Activated naive CD8-positive, alpha-beta T cell treated with anti-CD3 and anti-CD28 coated beads, Interleukin-2, amount 50 U/mL, for 24 hours (primary cell): ENCODE results near the gene KCNE4.

Source experiments
- ATAC-seq: fragments of 150-1000 bp; cut with Tn5 transposase; one replicate; pipeline ENCODE4 v1.10.0; 2021
- DNase-seq: peaks from one replicate; pipeline ENCODE4 v3.0.0; 2021
- H3K27ac Mint-ChIP-seq: one replicate; pipeline ENCODE4 v1.8.0; 2021; ENCODE audit warnings: mild to moderate bottlenecking, mixed read lengths
- H3K27me3 Mint-ChIP-seq: one replicate; pipeline ENCODE4 v1.8.0; 2021; ENCODE audit warnings: mixed read lengths
- H3K36me3 Mint-ChIP-seq: one replicate; pipeline ENCODE4 v1.8.0; 2021; ENCODE audit warnings: low read depth, mixed read lengths
- H3K4me1 Mint-ChIP-seq: one replicate; pipeline ENCODE4 v1.8.0; 2021; ENCODE audit warnings: mixed read lengths
- H3K4me3 Mint-ChIP-seq: one replicate; pipeline ENCODE4 v1.8.0; 2021; ENCODE audit warnings: mild to moderate bottlenecking, moderate library complexity, mixed read lengths
- H3K9me3 Mint-ChIP-seq: one replicate; pipeline ENCODE4 v1.8.0; 2021; ENCODE audit warnings: mixed read lengths

KCNE4 gene

DNA sequence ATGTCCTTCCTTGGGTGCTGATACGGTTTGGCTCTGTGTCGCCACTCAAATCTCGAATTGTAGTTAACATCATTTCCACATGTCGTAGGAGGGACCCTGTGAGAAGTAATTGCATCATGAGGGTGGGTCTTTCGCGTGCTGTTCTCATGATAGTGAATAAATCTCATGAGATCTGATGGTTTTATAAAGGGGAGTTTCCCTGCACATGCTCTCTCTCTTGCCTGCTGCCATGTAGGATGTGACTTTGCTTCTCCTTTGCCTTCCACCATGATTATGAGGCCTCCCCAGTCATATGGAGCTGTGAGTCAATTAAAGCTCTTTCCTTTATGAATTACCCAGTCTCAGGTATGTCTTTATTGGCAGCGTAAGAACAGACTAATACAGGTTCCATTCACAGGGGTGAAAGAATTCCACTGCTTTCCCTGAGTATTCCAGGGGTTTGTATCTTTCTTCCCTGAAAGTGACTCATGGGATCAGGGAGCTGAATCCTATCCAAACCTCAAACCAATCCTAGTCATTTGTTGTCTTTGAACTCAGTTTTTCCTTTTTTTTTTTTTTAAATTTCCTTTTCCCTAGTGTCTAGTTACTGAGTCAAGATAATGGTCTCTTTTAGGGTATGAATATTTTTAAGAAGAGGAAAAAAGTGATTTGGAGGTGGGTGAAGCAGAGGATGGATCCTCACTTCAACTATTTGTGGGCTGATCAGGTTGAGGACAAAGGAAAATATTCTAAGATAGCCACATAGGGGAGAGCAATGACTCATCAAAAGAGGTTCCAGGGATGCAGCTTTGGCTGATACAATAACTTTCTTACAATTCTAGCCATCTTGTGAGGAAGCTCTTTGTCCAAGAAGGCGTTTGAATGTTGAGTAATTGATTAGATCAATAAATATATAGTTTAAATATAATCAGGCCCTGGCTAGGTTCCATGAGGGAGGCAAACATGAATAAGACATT lies 19.5 kb upstream of the KCNE4 start:
- peaks cover 6% of the 10 kb centered on the region for H3K27me3 Mint-ChIP-seq
- H3K9me3 Mint-ChIP-seq: peaks cover 13% of the 10 kb centered on the region
- H3K36me3 Mint-ChIP-seq: peaks cover 2% of the 10 kb centered on the region
- no peak for DNase-seq
- no peak for ATAC-seq
- no peak overlapping the region for H3K4me3 Mint-ChIP-seq
- no peaks in the 10 kb centered on the region for H3K4me1 Mint-ChIP-seq
- no peak overlapping the region for H3K27ac Mint-ChIP-seq

DNA sequence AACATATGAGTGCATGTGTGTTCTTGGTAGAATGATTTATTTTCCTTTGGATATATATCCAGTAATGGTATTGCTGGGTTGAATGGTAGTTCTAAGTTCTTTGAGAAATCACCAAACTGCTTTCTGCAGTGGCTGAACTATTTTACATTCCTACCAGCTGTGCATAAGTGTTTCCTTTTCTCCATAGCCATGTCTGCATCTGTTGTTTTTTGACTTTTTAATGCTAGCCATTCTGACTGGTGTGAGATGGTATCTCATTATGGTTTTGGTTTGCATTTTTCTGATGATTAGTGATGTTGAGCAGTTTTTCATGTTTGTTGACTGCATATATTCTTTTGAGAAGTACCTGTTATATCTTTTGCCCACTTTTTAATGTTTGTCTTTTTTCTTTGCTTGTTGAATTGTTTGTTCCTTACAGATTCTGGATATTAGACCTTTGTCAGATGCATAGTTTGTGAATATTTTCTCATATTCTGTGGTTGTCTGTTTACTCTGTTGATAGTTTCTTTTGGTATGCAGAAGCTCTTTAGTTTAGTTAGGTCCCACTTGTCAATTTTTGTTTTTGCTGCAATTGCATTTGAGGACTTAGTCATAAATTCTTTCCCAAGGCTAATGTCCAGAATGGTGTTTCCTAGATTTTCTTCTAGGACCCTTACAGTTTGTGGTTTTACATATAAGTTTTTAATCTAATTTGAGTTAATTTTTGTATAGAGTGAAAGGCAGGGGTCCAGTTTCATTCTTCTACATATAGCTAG lies 17.6 kb upstream of the KCNE4 start:
- Mint-ChIP-seq H3K27me3 (peaks cover 6% of the 10 kb centered on the region), H3K27ac (no peak overlapping the region), H3K4me3 (no peak overlapping the region), H3K36me3 (peaks cover 2% of the 10 kb centered on the region), H3K4me1 (no peaks in the 10 kb centered on the region), H3K9me3 (peaks cover 13% of the 10 kb centered on the region)
- DNase-seq (no peak), ATAC-seq (no peak)

DNA sequence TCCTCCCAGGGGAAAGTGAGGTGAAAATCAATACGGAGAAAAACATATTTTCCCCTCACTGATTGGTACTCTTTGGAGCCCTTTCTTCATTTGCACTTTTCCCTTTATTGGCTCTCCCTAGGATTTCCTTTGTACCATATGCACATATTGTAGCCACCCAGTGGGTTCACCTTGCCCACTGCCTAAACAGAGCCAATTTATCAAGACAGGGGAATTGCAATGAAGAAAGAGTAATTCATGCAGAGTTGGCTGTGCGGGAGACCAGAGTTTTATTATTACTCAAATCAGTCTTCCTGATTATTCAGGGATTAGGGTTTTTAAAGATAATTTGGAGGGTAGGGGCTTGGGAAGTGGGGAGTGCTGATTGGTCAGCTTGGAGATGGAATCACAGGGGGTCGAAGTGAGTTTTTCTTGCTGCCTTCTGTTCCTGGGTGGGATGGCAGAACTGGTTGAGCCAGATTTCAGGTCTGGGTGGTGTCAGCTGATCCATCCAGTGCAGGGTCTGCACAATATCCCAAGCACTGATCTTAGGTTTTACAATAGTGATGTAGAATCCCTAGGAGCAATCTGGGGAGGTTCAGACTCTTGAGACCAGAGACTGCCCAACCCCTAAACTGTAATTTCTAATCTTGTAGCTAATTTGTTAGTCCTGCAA lies 15.1 kb upstream of the KCNE4 start:
- Mint-ChIP-seq H3K27me3 (peaks cover 6% of the 10 kb centered on the region), H3K36me3 (peaks cover 2% of the 10 kb centered on the region), H3K4me1 (no peaks in the 10 kb centered on the region), H3K4me3 (no peak overlapping the region), H3K27ac (no peak overlapping the region), H3K9me3 (peaks cover 9% of the 10 kb centered on the region)
- DNase-seq: no peak
- ATAC-seq: no peak

DNA sequence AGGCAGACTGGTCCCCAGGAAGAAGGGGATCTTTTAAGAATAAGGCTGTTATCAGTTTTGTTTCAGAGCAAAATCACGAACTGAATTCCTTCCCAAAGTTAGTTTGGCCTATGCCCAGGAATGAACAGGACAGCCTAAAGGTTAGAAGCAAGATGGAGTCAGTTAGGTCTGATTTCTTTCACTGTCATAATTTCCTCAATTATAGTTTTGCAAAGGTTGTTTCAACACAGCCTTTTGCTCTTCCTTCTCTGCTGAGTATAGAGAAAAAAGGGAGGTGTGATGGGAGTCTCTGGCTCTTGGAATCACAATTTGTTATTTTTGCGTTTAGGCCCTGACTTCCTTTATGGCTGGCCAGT lies 14.6 kb upstream of the KCNE4 start:
- ATAC-seq: no peak
- Mint-ChIP-seq H3K27ac (no peak overlapping the region), H3K4me3 (no peak overlapping the region), H3K27me3 (peaks cover 6% of the 10 kb centered on the region), H3K36me3 (no peaks in the 10 kb centered on the region), H3K9me3 (peaks cover 4% of the 10 kb centered on the region), H3K4me1 (no peaks in the 10 kb centered on the region)
- no peak for DNase-seq

DNA sequence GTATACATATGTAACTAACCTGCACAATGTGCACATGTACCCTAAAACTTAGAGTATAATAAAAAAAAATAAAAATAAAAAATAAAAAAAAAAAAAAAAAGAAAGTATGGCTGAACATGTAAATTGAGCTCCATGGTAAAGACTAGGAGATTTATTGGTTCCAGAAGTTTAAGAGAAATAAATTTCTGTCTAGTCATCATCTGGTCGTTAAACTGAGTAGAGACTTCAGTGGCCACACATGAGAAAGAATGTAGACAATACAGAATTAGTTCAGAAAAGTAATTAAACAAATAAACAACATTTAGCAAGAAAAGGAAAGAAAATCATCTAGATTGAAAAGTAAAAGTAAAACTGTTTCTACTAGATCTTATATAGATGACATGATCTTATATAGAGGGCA lies 12.4 kb upstream of the KCNE4 start:
- no peaks in the 10 kb centered on the region for H3K9me3 Mint-ChIP-seq
- DNase-seq (no peak), ATAC-seq (no peak)
- peaks cover 6% of the 10 kb centered on the region for H3K27me3 Mint-ChIP-seq
- no peaks in the 10 kb centered on the region for H3K36me3 Mint-ChIP-seq
- H3K4me3 Mint-ChIP-seq: no peak overlapping the region
- no peak overlapping the region for H3K27ac Mint-ChIP-seq
- peaks cover 7% of the 10 kb centered on the region for H3K4me1 Mint-ChIP-seq

DNA sequence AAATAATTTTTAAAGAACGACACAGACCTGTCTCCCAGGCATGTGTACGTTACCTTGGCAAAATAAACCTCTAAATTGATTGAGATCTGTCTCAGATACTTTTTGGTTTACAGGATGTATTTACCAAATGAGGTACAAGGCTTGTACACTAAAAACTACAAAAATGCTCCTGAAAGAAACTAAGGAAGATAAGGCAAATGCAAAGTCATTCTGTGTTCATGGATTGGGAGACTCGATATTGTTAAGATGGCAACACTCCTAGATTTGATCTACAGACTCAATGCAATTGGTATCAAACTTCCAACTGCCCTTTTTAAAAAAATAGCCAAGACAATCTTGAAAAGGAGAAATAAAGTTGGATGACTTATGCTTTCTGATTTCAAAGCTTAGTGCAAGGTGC lies 11.5 kb upstream of the KCNE4 start:
- no peak for ATAC-seq
- no peak overlapping the region for H3K27ac Mint-ChIP-seq
- no peaks in the 10 kb centered on the region for H3K36me3 Mint-ChIP-seq
- no peak for DNase-seq
- no peak overlapping the region for H3K4me3 Mint-ChIP-seq
- H3K27me3 Mint-ChIP-seq: peaks cover 6% of the 10 kb centered on the region
- H3K4me1 Mint-ChIP-seq: peaks cover 7% of the 10 kb centered on the region
- no peaks in the 10 kb centered on the region for H3K9me3 Mint-ChIP-seq

DNA sequence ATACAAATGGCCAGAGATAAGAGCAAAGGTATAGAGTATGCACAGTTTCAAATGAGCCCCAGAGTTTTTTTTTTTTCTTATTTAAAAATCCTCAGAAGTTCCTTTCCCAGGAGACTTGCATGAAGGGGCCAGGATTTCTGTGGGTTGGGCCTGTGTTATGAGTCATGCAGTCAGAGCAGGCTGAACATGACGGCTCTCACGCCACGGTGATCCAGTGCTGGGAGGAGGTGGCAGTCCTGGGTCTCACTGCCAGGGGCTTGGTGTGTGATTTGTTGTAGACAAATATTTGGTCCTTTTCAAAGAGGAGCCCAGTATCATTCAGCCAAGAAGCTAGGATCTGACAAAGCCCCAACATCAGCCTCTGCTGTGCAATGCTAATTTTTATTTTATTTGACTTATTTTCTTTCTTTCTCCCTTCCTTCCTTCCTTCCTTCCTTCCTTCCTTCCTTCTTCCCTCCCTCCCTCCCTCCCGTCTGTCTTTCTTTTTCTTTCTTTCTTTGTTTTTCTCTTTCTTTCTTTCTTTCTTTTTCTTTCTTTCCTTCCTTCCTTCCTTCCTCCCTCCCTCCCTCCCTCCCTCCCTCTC lies 10.4 kb upstream of the KCNE4 start:
- Mint-ChIP-seq H3K27ac (no peak overlapping the region), H3K27me3 (peaks cover 6% of the 10 kb centered on the region), H3K9me3 (no peaks in the 10 kb centered on the region), H3K36me3 (no peaks in the 10 kb centered on the region), H3K4me1 (peaks cover 7% of the 10 kb centered on the region), H3K4me3 (no peak overlapping the region)
- ATAC-seq: no peak
- DNase-seq: no peak

DNA sequence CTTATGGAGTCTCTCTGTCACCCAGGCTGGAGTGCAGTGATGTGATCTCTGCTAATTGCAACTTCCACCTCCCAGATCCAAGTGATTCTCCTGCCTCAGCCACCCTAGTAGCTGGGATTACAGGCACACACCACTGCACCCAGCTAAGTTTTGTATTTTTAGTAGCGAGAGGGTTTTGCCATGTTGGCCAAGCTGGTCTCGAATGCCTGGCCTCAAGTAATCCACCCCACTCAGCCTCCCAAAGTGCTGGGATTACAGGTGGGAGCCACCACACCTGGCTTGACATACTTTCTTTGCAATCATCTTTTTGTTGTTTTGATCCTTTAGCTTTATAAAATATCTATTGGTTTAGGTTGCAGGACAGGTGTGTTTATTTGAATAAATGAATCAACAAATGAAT lies 9.7 kb upstream of the KCNE4 start:
- H3K27ac Mint-ChIP-seq: no peak overlapping the region
- DNase-seq (no peak), ATAC-seq (no peak)
- no peak overlapping the region for H3K4me3 Mint-ChIP-seq
- H3K4me1 Mint-ChIP-seq: peaks cover 7% of the 10 kb centered on the region
- H3K9me3 Mint-ChIP-seq: no peaks in the 10 kb centered on the region
- H3K27me3 Mint-ChIP-seq: peaks cover 3% of the 10 kb centered on the region
- no peaks in the 10 kb centered on the region for H3K36me3 Mint-ChIP-seq

DNA sequence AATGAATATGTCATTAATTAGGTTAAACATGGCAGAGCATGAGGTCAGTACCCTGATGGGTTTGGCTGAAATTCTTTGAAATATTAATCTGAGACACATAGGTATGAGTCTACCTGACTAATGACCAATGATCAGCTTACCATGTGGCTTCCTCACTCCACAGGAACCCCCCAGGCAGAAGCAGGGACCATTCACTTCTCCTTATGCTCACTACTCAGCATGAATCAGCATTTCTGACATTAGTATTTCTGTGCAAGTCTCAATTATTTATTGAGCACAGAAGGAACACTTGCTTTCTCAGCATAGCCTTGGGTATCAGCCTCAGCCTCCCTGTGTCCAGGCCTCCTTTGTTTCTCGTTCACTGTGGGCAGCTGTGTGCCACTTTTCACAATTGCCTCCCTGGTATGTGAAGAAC lies 9.3 kb upstream of the KCNE4 start:
- no peak for DNase-seq
- Mint-ChIP-seq H3K9me3 (no peaks in the 10 kb centered on the region), H3K4me3 (no peak overlapping the region), H3K27me3 (peaks cover 3% of the 10 kb centered on the region), H3K27ac (no peak overlapping the region), H3K4me1 (peaks cover 7% of the 10 kb centered on the region), H3K36me3 (no peaks in the 10 kb centered on the region)
- ATAC-seq: no peak

DNA sequence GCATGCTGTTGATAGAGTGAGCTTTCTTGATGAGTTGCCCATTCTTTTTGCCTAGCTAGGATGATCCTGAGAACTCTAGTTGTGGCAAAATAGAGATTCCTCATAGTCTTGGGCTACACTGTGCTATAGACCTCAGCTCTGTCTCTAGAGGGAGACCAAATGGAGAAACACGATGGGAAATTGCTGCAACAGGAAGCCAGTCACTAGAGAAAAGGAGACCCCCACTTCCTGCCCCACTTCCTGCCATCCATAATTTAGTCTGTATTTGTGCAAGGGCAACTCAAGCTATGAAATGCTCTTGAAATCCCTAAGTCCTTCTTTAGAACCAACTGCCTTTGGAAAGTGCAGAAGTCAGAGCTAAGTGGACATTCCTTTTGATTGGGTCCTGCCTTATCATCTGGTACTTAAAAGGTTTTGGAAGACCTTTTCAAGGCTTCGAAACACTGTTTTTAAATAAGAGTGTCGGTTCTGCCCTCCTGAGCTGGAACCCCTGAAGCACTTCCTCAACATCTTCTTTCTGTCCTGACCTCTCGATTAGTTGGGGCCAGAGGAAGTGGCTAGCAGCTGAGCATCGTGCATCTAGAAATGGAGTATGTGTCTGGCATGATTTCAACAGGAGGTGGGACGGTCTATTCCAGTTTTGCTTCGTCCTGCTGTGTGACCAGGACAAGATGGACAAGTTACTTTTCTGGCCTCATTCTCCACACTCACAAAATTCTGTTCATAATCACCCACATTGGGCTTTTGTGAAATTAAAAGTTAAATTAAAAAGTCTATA lies 8.6 kb upstream of the KCNE4 start:
- H3K36me3 Mint-ChIP-seq: no peaks in the 10 kb centered on the region
- no peaks in the 10 kb centered on the region for H3K9me3 Mint-ChIP-seq
- H3K27me3 Mint-ChIP-seq: peaks cover 3% of the 10 kb centered on the region

DNA sequence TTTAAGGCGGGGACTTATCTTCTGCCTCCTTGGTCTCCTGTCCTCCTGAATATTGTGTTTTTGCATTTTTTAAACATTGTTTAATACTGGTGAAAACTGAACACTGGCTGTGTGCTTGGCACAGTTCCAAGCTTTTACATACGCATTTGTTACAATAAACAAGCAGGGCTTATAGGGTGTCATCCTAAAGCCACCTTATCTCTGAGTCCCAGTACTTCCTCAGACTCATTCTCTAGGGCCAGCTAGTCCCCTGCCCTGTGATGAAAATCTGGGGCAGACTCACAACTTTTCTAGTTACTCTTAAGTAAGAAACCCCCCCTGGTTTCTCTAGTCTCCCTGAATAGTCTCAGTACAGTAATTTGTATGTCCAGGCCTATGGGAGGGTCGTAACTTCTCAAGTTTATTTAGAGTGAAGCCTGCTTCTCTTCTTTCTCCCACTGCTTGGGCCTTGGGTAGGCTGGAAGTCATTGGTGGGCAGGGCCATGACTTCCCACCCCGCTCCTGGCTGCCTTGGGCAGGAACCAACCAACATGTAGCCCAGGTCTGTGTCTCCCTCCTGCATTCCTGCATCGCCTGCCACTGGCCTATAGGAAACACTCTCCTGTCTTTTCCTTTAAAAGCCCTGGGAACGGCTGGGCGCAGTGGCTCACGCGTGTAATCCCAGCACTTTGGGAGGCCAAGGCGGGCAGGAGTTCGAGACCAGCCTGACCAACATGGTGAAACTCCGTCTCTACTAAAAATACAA lies 7.7 kb upstream of the KCNE4 start:
- Mint-ChIP-seq H3K9me3 (no peaks in the 10 kb centered on the region), H3K27me3 (peaks cover 3% of the 10 kb centered on the region), H3K4me3 (no peak overlapping the region), H3K36me3 (no peaks in the 10 kb centered on the region), H3K4me1 (peaks cover 7% of the 10 kb centered on the region), H3K27ac (no peak overlapping the region)
- ATAC-seq (no peak), DNase-seq (no peak)

More for the DNA sequence above, 8.6 kb upstream of the KCNE4 start:
- DNase-seq: no peak
- no peak overlapping the region for H3K4me3 Mint-ChIP-seq
- no peak for ATAC-seq
- H3K4me1 Mint-ChIP-seq: peaks cover 7% of the 10 kb centered on the region
- H3K27ac Mint-ChIP-seq: no peak overlapping the region

DNA sequence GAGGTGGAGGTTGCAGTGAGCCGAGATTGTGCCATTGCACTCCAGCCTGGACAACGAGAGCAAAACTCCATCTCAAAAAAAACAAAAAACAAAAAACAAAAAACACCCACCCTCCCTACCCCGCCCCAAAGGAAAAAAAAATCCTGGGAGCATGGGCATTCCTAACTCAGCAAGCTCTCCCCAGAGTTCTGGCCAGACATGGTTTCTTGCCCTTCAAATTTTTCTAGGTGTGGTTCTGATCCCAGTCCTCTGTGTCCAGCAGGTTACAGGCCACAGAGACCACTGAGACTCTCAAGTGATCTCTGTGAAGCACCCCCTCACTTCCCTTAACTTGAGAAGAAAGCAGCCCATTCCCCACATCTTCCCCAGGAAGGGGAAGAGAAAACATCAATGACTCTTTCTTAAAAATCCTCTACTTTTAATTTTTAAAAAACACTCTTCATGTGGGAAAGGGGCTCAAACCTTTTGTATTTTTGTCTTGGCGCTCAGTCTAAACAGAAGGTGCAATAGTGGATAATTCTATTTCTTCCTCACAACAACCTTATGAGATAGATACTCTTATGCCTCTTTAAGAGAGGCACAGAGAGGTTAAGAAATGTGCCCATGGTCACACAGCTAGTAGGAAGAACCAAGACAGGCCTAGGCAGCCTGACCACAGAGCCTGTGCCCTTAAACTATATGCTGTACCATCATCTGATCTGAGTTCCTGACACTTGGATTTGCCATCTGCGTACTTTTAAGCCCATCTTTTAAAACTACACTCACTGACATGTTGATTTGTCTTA lies 6.9 kb upstream of the KCNE4 start:
- DNase-seq (no peak), ATAC-seq (no peak)
- Mint-ChIP-seq H3K27ac (no peak overlapping the region), H3K4me3 (no peak overlapping the region), H3K36me3 (no peaks in the 10 kb centered on the region), H3K4me1 (peaks cover 7% of the 10 kb centered on the region), H3K9me3 (no peaks in the 10 kb centered on the region), H3K27me3 (peaks cover 3% of the 10 kb centered on the region)
